Endothelial cell of umbilical vein (primary cell): ENCODE measurements around the gene PKNOX2. TPM values are rescaled to one million over a fixed set of nuclear protein-coding genes. Genes with fewer than 3 reads are reported as not detected.

Experiments used
- BruUV-seq: library from RNA; stranded (reverse); fragments of 400-500 nt; replicated peaks from 2 replicates; lab custom pipeline; 2021; lab: Mats Ljungman, UMichigan
- CTCF ChIA-PET: fragments of 300-600, 350-600 bp; sonication (Branson Sonifier 250); formaldehyde crosslinking; loops from one replicate; lab custom pipeline; 2021; ENCODE audit warnings: antibody characterized with exemption, inconsistent platforms; lab: Charles Lee
- POLR2A ChIA-PET: fragments of 300-600, 350-600 bp; sonication (Branson Sonifier 250); formaldehyde crosslinking; loops from one replicate; lab custom pipeline; 2021; ENCODE audit warnings: antibody characterized with exemption, inconsistent platforms; lab: Charles Lee
- DNase-seq: peaks from one replicate; pipeline ENCODE4 v3.0.0-alpha.2; 2011; ENCODE audit warnings: low read depth, low spot score
- FAIRE-seq: peaks from 2 replicates; lab custom pipeline; 2011; peaks lifted over from hg19 to GRCh38; lab: Jason Lieb, UNC
- H2AFZ ChIP-seq: 2 replicates; pipeline ENCODE4 v1.6.0; 2012; ENCODE audit warnings: low read depth, low read length, control low read depth, inconsistent platforms
- H3K27ac ChIP-seq: 2 replicates; pipeline ENCODE4 v1.5.1; 2011; ENCODE audit warnings: low read depth, mild to moderate bottlenecking, control low read depth, low read length, moderate library complexity; ENCODE audit not compliant: insufficient read depth
- H3K27me3 ChIP-seq, 2 experiments: 2 replicates each; pipeline versions ENCODE4 v1.6.0 to v1.6.1; 2011; ENCODE audit warnings: low read length in 2 of 2, mixed read lengths in 1 of 2; ENCODE audit not compliant: control insufficient read depth in 2 of 2, insufficient read depth in 2 of 2
- H3K36me3 ChIP-seq, 2 experiments: 2 replicates in 1 of 2; 3 replicates in 1 of 2; pipeline ENCODE4 v1.5.1; 2011; ENCODE audit warnings: low read length in 2 of 2, mild to moderate bottlenecking in 1 of 2, moderate library complexity in 1 of 2; ENCODE audit not compliant: control insufficient read depth in 2 of 2, insufficient read depth in 2 of 2; ENCODE audit errors: extremely low read depth in 1 of 2
- H3K4me1 ChIP-seq: 3 replicates; pipeline ENCODE4 v1.5.1; 2011; ENCODE audit warnings: mild to moderate bottlenecking, low read length; ENCODE audit not compliant: control insufficient read depth, insufficient read depth; ENCODE audit errors: extremely low read depth
- H3K4me2 ChIP-seq: 2 replicates; pipeline ENCODE4 v1.6.1; 2011; ENCODE audit warnings: low read length, control low read depth, mixed read lengths; ENCODE audit not compliant: insufficient read depth
- H3K4me3 ChIP-seq, 3 experiments: fragments of 200-600 bp in 1 of 3; sonication (generic), shearing (Covaris generic) in 1 of 3; replicated peaks in 1 of 3; 2 replicates each; pipeline ENCODE4 v1.5.1; 2011 to 2016; ENCODE audit warnings: control low read depth in 3 of 3, low read length in 3 of 3, mild to moderate bottlenecking in 2 of 3, inconsistent platforms in 1 of 3, low read depth in 1 of 3, moderate library complexity in 1 of 3; ENCODE audit not compliant: insufficient read depth in 1 of 3
- H3K79me2 ChIP-seq: 2 replicates; pipeline ENCODE4 v1.6.0; 2012; ENCODE audit warnings: low read length, inconsistent platforms; ENCODE audit not compliant: control insufficient read depth, insufficient read depth
- H3K9ac ChIP-seq: replicated peaks from 2 replicates; pipeline ENCODE3; 2011; ENCODE audit warnings: low read length, control low read depth; ENCODE audit not compliant: insufficient read depth; ENCODE audit errors: extremely low read depth
- H3K9me1 ChIP-seq: replicated peaks from 3 replicates; pipeline ENCODE4 v1.6.0; 2011; ENCODE audit warnings: mild to moderate bottlenecking, low read length; ENCODE audit not compliant: control insufficient read depth, insufficient read depth; ENCODE audit errors: extremely low read depth
- H3K9me3 ChIP-seq: replicated peaks from 2 replicates; pipeline ENCODE4 v1.5.1; 2012; ENCODE audit warnings: low read length, inconsistent platforms; ENCODE audit not compliant: control insufficient read depth, insufficient read depth
- H4K20me1 ChIP-seq: replicated peaks from 2 replicates; pipeline ENCODE3; 2011; ENCODE audit warnings: mild to moderate bottlenecking, low read length; ENCODE audit not compliant: control insufficient read depth, insufficient read depth; ENCODE audit errors: extremely low read depth
- CTCF ChIP-seq, 2 donors: IDR thresholded peaks; 1 replicate in 1 of 2; 2 replicates in 1 of 2; pipeline ENCODE4 v1.5.1; 2011; ENCODE audit warnings: low read length in 2 of 2, mild to moderate bottlenecking in 2 of 2, moderate library complexity in 2 of 2, control low read depth in 1 of 2, inconsistent platforms in 1 of 2, low read depth in 1 of 2; ENCODE audit not compliant: insufficient read depth in 1 of 2; ENCODE audit errors: extremely low read depth in 1 of 2
- EZH2 ChIP-seq: IDR thresholded peaks from 2 replicates; pipeline ENCODE4 v1.6.1; 2012; ENCODE audit warnings: borderline replicate concordance, low read depth, mild to moderate bottlenecking, moderate library complexity, low read length, inconsistent platforms; ENCODE audit not compliant: severe bottlenecking
- FOS ChIP-seq: IDR thresholded peaks from 2 replicates; pipeline ENCODE4 v1.6.1; 2011; ENCODE audit warnings: mild to moderate bottlenecking, low read length, moderate library complexity, borderline replicate concordance; ENCODE audit not compliant: insufficient read depth
- GATA2 ChIP-seq: IDR thresholded peaks from 2 replicates; pipeline ENCODE4 v1.7.0; 2011; ENCODE audit warnings: low read depth, mild to moderate bottlenecking, moderate library complexity, mixed read lengths, low read length; ENCODE audit not compliant: insufficient read length, insufficient read depth
- JUN ChIP-seq: IDR thresholded peaks from 2 replicates; pipeline ENCODE4 v1.6.1; 2011; ENCODE audit warnings: borderline replicate concordance, low read depth; ENCODE audit not compliant: insufficient read length, insufficient read depth
- MAX ChIP-seq: IDR thresholded peaks from 2 replicates; pipeline ENCODE4 v1.6.1; 2011; ENCODE audit not compliant: insufficient read depth, insufficient read length
- MYC ChIP-seq: IDR thresholded peaks from one replicate; pipeline ENCODE4 v1.6.1; 2011; ENCODE audit warnings: mild to moderate bottlenecking, low read depth, low read length
- POLR2A ChIP-seq: IDR thresholded peaks from 2 replicates; pipeline ENCODE4 v1.6.1; 2012; ENCODE audit warnings: low read depth, mild to moderate bottlenecking, control low read depth, low read length
- POLR2AphosphoS5 ChIP-seq: IDR thresholded peaks from 2 replicates; pipeline ENCODE4 v1.6.1; 2012; ENCODE audit warnings: low read depth, mild to moderate bottlenecking, control low read depth, low read length, moderate library complexity; ENCODE audit not compliant: insufficient read depth
- dilution Hi-C: fragments of 300-500 bp; cut with MboI; formaldehyde crosslinking; loops from one replicate; pipeline ENCODE4 v1.15.0; 2019; ENCODE audit warnings: low sequenced_read_pairs; ENCODE audit not compliant: extremely low pct_ligation_motif_present
- intact Hi-C: fragments of 100-400 bp; cut with micrococcal nuclease; formaldehyde crosslinking; loops from one replicate; pipeline ENCODE4 v1.10.0; 2022
- polyA plus RNA-seq, 4 experiments: library from polyadenylated mRNA; depleted of rRNA in 3 of 4; stranded (reverse) in 3 of 4; unstranded in 1 of 4; fragments of >200 nt; gene quantifications; 2 replicates each; pipeline versions ENCODE4 v1.2.1 to v1.2.3, GENCODE V29; 2011 to 2012; ENCODE audit warnings: missing spikeins in 1 of 4
- total RNA-seq: library from RNA; stranded (reverse); gene quantifications from 2 replicates; pipeline ENCODE4 v1.2.3, GENCODE V29; 2021

The PKNOX2 gene
- total and polyA plus RNA-seq, 2 donors (not counting 3 experiments of a cell fraction or from before 2014, with no cell fraction given) = 0.11 to 0.91 TPM

GRCh38 chr11:125319649-125320048, 155.1 kb downstream of the PKNOX2 start:
- H4K20me1 ChIP-seq = no peaks in the 10 kb centered on the region
- H3K9ac ChIP-seq = no peak overlapping the region
- no peak overlapping the region for H3K4me2 ChIP-seq
- peaks cover 12 to 13% of the 10 kb centered on the region in 2 experiments for H3K27me3 ChIP-seq
- ChIA-PET CTCF (interaction anchor here (1.2 to 1.3 kb wide), 2 partner anchors 9 to 26 kb away, joined by 4 read pairs; no protein-coding TSS in a partner anchor), POLR2A (no interaction called here)
- no peaks in the 10 kb centered on the region for H3K9me1 ChIP-seq
- no peaks in the 10 kb centered on the region for H3K36me3 ChIP-seq
- no peak for DNase-seq
- BruUV-seq = no TSS peak
- no peaks in the 10 kb centered on the region for H3K4me1 ChIP-seq
- no peak for FAIRE-seq
- H3K4me3 ChIP-seq = no peak overlapping the region
- no peak overlapping the region for H3K27ac ChIP-seq
- dilution Hi-C loops (no loop called here), intact Hi-C loops (no loop called here)
- TF ChIP-seq JUN = no peak
- TF ChIP-seq GATA2 = no peak
- no peak for TF ChIP-seq POLR2AphosphoS5
- no peak for TF ChIP-seq EZH2
- H3K9me3 ChIP-seq = no peaks in the 10 kb centered on the region
- no peaks in the 10 kb centered on the region for H3K79me2 ChIP-seq
- H2AFZ ChIP-seq = no peak overlapping the region

GRCh38 chr11:125320347-125321076, 156.0 kb downstream of the PKNOX2 start:
- TF ChIP-seq EZH2 (no peak), MYC (no peak), GATA2 (no peak), JUN (no peak), POLR2A (no peak), FOS (no peak), POLR2AphosphoS5 (no peak), MAX (no peak), CTCF (IDR thresholded peaks at IDR 0.05; ENCODE audit: extremely low read depth in 1 of 2, insufficient read depth in 1 of 2, low read depth in 1 of 2, low read length in 2 of 2) (no peak)
- H3K4me3 ChIP-seq = no peak overlapping the region
- no peak overlapping the region for H3K27ac ChIP-seq
- no peaks in the 10 kb centered on the region for H3K79me2 ChIP-seq
- H3K36me3 ChIP-seq = no peaks in the 10 kb centered on the region
- H3K4me1 ChIP-seq = no peaks in the 10 kb centered on the region
- no peak for DNase-seq
- H3K9me3 ChIP-seq = no peaks in the 10 kb centered on the region
- peaks cover 14 to 15% of the 10 kb centered on the region in 2 experiments for H3K27me3 ChIP-seq
- POLR2A ChIA-PET = no interaction called here
- FAIRE-seq = no peak
- intact Hi-C loops (no loop called here), dilution Hi-C loops (no loop called here)
- BruUV-seq = no TSS peak
- CTCF ChIA-PET = interaction anchor here (1.2 to 1.3 kb wide), 2 partner anchors 8 to 25 kb away, joined by 4 read pairs; no protein-coding TSS in a partner anchor
- H3K9me1 ChIP-seq = no peaks in the 10 kb centered on the region
- no peak overlapping the region for H3K9ac ChIP-seq
- no peak overlapping the region for H3K4me2 ChIP-seq
- no peaks in the 10 kb centered on the region for H4K20me1 ChIP-seq
- no peak overlapping the region for H2AFZ ChIP-seq
